HG02938 (cell line): ENCODE data around the gene EPAS1.

Source experiments
- ATAC-seq: cut with Tn5 transposase; IDR thresholded peaks from one replicate; pipeline ENCODE4 v1.9.1; 2021; ENCODE audit warnings: mild to moderate bottlenecking, moderate library complexity; ENCODE audit not compliant: unreplicated experiment

Gene EPAS1

GRCh38 chr2:46361920-46362666, 64.9 kb downstream of the EPAS1 start:
- no peak for ATAC-seq

GRCh38 chr2:46362667-46363012, 65.4 kb downstream of the EPAS1 start:
- ATAC-seq, result no peak

- no peak for ATAC-seq
Observed at GRCh38 chr2:46363535-46364170, 66.4 kb downstream of the EPAS1 start.

GRCh38 chr2:46364797-46365457, 67.7 kb downstream of the EPAS1 start:
- ATAC-seq, result no peak

- ATAC-seq, result no peak
Observed at GRCh38 chr2:46365913-46366667, 68.9 kb downstream of the EPAS1 start.

- no peak for ATAC-seq
Observed at GRCh38 chr2:46366668-46367052, 69.5 kb downstream of the EPAS1 start.

GRCh38 chr2:46367286-46367685, 70.1 kb downstream of the EPAS1 start:
- no peak for ATAC-seq

- no peak for ATAC-seq
Observed at GRCh38 chr2:46368401-46368800, 71.2 kb downstream of the EPAS1 start.

- no peak for ATAC-seq
Observed at GRCh38 chr2:46369783-46370182, 72.6 kb downstream of the EPAS1 start.

GRCh38 chr2:46371854-46372253, 74.6 kb downstream of the EPAS1 start:
- ATAC-seq, result no peak

- ATAC-seq, result no peak
Observed at GRCh38 chr2:46372475-46372874, 75.3 kb downstream of the EPAS1 start.

GRCh38 chr2:46373238-46373637, 76.0 kb downstream of the EPAS1 start:
- ATAC-seq, result no peak

- no peak for ATAC-seq
Observed at GRCh38 chr2:46375566-46376125, 78.4 kb downstream of the EPAS1 start.

- ATAC-seq, result no peak
Observed at GRCh38 chr2:46376586-46376985, 79.4 kb downstream of the EPAS1 start.

GRCh38 chr2:46377101-46377581, 79.9 kb downstream of the EPAS1 start:
- no peak for ATAC-seq

- no peak for ATAC-seq
Observed at GRCh38 chr2:46377666-46378560, 80.7 kb downstream of the EPAS1 start.

- no peak for ATAC-seq
Observed at GRCh38 chr2:46378616-46379015, 81.4 kb downstream of the EPAS1 start.

GRCh38 chr2:46379213-46380037, 82.2 kb downstream of the EPAS1 start:
- no peak for ATAC-seq
